Trophoblast cell (in vitro differentiated cells and primary cell): ENCODE data around the gene YBX2.

Experiments
- DNase-seq, 2 donors: peaks; one replicate each; pipeline ENCODE4 v3.0.0-alpha.2; 2016
- H2AFZ ChIP-seq: 2 replicates; pipeline ENCODE4 v1.6.1; 2013; ENCODE audit warnings: low read length, moderate library complexity, mild to moderate bottlenecking; ENCODE audit not compliant: insufficient read depth, poor library complexity
- H2AK5ac ChIP-seq: 2 replicates; pipeline ENCODE4 v1.6.1; 2013; ENCODE audit warnings: mild to moderate bottlenecking, low read length
- H2BK120ac ChIP-seq: 2 replicates; pipeline ENCODE4 v1.6.1; 2013; ENCODE audit warnings: low read length, mild to moderate bottlenecking, moderate library complexity; ENCODE audit not compliant: insufficient read depth, poor library complexity
- H2BK12ac ChIP-seq: 2 replicates; pipeline ENCODE4 v1.6.1; 2013; ENCODE audit warnings: mild to moderate bottlenecking, low read length, moderate library complexity
- H2BK5ac ChIP-seq: 2 replicates; pipeline ENCODE4 v1.6.1; 2013; ENCODE audit warnings: low read length, low read depth, moderate library complexity, mild to moderate bottlenecking; ENCODE audit not compliant: poor library complexity
- H3K14ac ChIP-seq: 2 replicates; pipeline ENCODE4 v1.6.1; 2013; ENCODE audit warnings: mild to moderate bottlenecking, low read length
- H3K18ac ChIP-seq: 2 replicates; pipeline ENCODE4 v1.6.1; 2013; ENCODE audit warnings: mild to moderate bottlenecking, low read length
- H3K23ac ChIP-seq: 2 replicates; pipeline ENCODE4 v1.6.1; 2013; ENCODE audit warnings: low read length
- H3K27ac ChIP-seq: 2 replicates; pipeline ENCODE4 v1.5.1; 2013; ENCODE audit warnings: low read depth, mild to moderate bottlenecking, inconsistent platforms, low read length, moderate library complexity
- H3K27me3 ChIP-seq: 2 replicates; pipeline ENCODE4 v1.6.1; 2013; ENCODE audit warnings: inconsistent platforms, mild to moderate bottlenecking, low read length, moderate library complexity; ENCODE audit not compliant: insufficient read depth
- H3K36me3 ChIP-seq, 2 experiments: 1 replicate in 1 of 2; 2 replicates in 1 of 2; pipeline ENCODE4 v1.6.1; 2013; ENCODE audit warnings: low read length in 2 of 2, mild to moderate bottlenecking in 2 of 2, moderate library complexity in 1 of 2; ENCODE audit not compliant: insufficient read depth in 2 of 2, control insufficient read depth in 1 of 2
- H3K4ac ChIP-seq: 2 replicates; pipeline ENCODE4 v1.6.1; 2013; ENCODE audit warnings: low read depth, mild to moderate bottlenecking, low read length, moderate library complexity
- H3K4me1 ChIP-seq, 2 experiments: 1 replicate in 1 of 2; 2 replicates in 1 of 2; pipeline ENCODE4 v1.6.1; 2013; ENCODE audit warnings: low read length in 2 of 2, mild to moderate bottlenecking in 2 of 2, moderate library complexity in 1 of 2; ENCODE audit not compliant: insufficient read depth in 2 of 2, control insufficient read depth in 1 of 2
- H3K4me2 ChIP-seq: 2 replicates; pipeline ENCODE4 v1.6.1; 2013; ENCODE audit warnings: inconsistent platforms, mild to moderate bottlenecking, low read length, moderate library complexity
- H3K4me3 ChIP-seq: 2 replicates; pipeline ENCODE4 v1.5.1; 2013; ENCODE audit warnings: mild to moderate bottlenecking, low read depth, low read length, inconsistent platforms
- H3K79me1 ChIP-seq: one replicate; pipeline ENCODE4 v1.6.1; 2013; ENCODE audit warnings: low read length
- H3K79me2 ChIP-seq: 2 replicates; pipeline ENCODE4 v1.6.1; 2013; ENCODE audit warnings: low read length, mild to moderate bottlenecking; ENCODE audit not compliant: control insufficient read depth, insufficient read depth, poor library complexity
- H3K9ac ChIP-seq: 2 replicates; pipeline ENCODE4 v1.6.1; 2013; ENCODE audit warnings: mild to moderate bottlenecking, low read length
- H3K9me3 ChIP-seq: 2 replicates; pipeline ENCODE4 v1.6.1; 2013; ENCODE audit warnings: low read depth, mild to moderate bottlenecking, control low read depth, inconsistent platforms, low read length; ENCODE audit not compliant: insufficient read depth
- H4K12ac ChIP-seq: 2 replicates; pipeline ENCODE4 v1.6.1; 2013; ENCODE audit warnings: low read depth, mild to moderate bottlenecking, low read length, moderate library complexity
- H4K8ac ChIP-seq: 2 replicates; pipeline ENCODE4 v1.6.1; 2013; ENCODE audit warnings: low read depth, mild to moderate bottlenecking, low read length, moderate library complexity
- H4K91ac ChIP-seq: one replicate; pipeline ENCODE4 v1.6.1; 2013; ENCODE audit warnings: low read depth, mild to moderate bottlenecking, low read length, moderate library complexity
- WGBS: extraction: QIAGEN DNeasy Blood & Tissue Kit; methylation state at CpG from one replicate; pipeline ENCODE4 v1.1.7; 2013; ENCODE audit warnings: missing lambda C conversion rate; ENCODE audit not compliant: insufficient read length, insufficient coverage; ENCODE audit errors: extremely low coverage; 5-methylcytosine and 5-hydroxymethylcytosine counted together

Gene YBX2

GRCh38 chr17:7261379-7262191 lies 32.9 kb downstream of the YBX2 start:
- Histone ChIP-seq H3K23ac (peak overlapping the region; percentile 14), H2AK5ac (peak overlapping the region; percentile 57)

GRCh38 chr17:7260651-7261378 lies 33.6 kb downstream of the YBX2 start:
- H2AK5ac ChIP-seq: peak overlapping the region; percentile 3
- peak overlapping the region; percentile 68 for H3K4me2 ChIP-seq
- H2BK12ac ChIP-seq: peak overlapping the region; percentile 37
- peak; percentile 86 for DNase-seq
- no peak overlapping the region for H3K23ac ChIP-seq
- H3K14ac ChIP-seq: peak overlapping the region; percentile 74
- H3K4me1 ChIP-seq: peaks cover 10 to 17% of the 10 kb centered on the region in 2 experiments
- WGBS: no CpG with 5 or more reads among the region's 54 CpGs
- H3K4me3 ChIP-seq: peak overlapping the region; percentile 87
- H3K9ac ChIP-seq: peak overlapping the region; percentile 79
- peak overlapping the region; percentile 72 for H4K12ac ChIP-seq
- H3K79me2 ChIP-seq: peaks cover 25% of the 10 kb centered on the region
- peak overlapping the region; percentile 66 for H2AFZ ChIP-seq
- peak overlapping the region; percentile 81 for H2BK120ac ChIP-seq
- peak overlapping the region; percentile 80 for H4K91ac ChIP-seq
- H3K18ac ChIP-seq: peak overlapping the region; percentile 68
- peaks cover 23 to 31% of the 10 kb centered on the region in 2 experiments for H3K36me3 ChIP-seq
- H3K79me1 ChIP-seq: peaks cover 28% of the 10 kb centered on the region
- peak overlapping the region; percentile 92 for H3K4ac ChIP-seq
- peak overlapping the region; percentile 61 for H4K8ac ChIP-seq
- H2BK5ac ChIP-seq: peak overlapping the region; percentile 80
- peaks cover 2% of the 10 kb centered on the region for H3K9me3 ChIP-seq
- no peaks in the 10 kb centered on the region for H3K27me3 ChIP-seq
- peak overlapping the region; percentile 81 for H3K27ac ChIP-seq

More at GRCh38 chr17:7261379-7262191, 32.9 kb downstream of the YBX2 start:
- DNase-seq: peak; percentile 65 to 70
- peak overlapping the region; percentile 47 for H2BK12ac ChIP-seq
- H2BK5ac ChIP-seq: peak overlapping the region; percentile 80
- peak overlapping the region; percentile 88 for H3K4ac ChIP-seq
- peak overlapping the region; percentile 74 for H3K14ac ChIP-seq
- H3K18ac ChIP-seq: peak overlapping the region; percentile 68
- H4K12ac ChIP-seq: peak overlapping the region; percentile 72
- peaks cover 2% of the 10 kb centered on the region for H3K9me3 ChIP-seq
- peak overlapping the region; percentile 66 for H2AFZ ChIP-seq
- H3K9ac ChIP-seq: peak overlapping the region; percentile 79
- peak overlapping the region; percentile 61 for H4K8ac ChIP-seq
- H3K4me3 ChIP-seq: peak overlapping the region; percentile 87
- peaks cover 18 to 25% of the 10 kb centered on the region in 2 experiments for H3K36me3 ChIP-seq
- peaks cover 28% of the 10 kb centered on the region for H3K79me1 ChIP-seq
- H3K4me1 ChIP-seq: peaks cover 10 to 17% of the 10 kb centered on the region in 2 experiments
- H3K79me2 ChIP-seq: peaks cover 25% of the 10 kb centered on the region
- no peaks in the 10 kb centered on the region for H3K27me3 ChIP-seq
- WGBS: no CpG with 5 or more reads among the region's 71 CpGs
- H4K91ac ChIP-seq: peak overlapping the region; percentile 80
- peak overlapping the region; percentile 81 for H3K27ac ChIP-seq
- H3K4me2 ChIP-seq: peak overlapping the region; percentile 68
- H2BK120ac ChIP-seq: peak overlapping the region; percentile 81

GRCh38 chr17:7260151-7260550 lies 34.3 kb downstream of the YBX2 start:
- Histone ChIP-seq H3K23ac (no peak overlapping the region), H4K12ac (no peak overlapping the region), H3K4me2 (peak overlapping the region; percentile 68), H3K9ac (no peak overlapping the region), H3K14ac (no peak overlapping the region), H3K18ac (no peak overlapping the region), H2BK5ac (no peak overlapping the region), H2AK5ac (peak overlapping the region; percentile 64), H3K79me1 (peaks cover 28% of the 10 kb centered on the region), H3K79me2 (peaks cover 25% of the 10 kb centered on the region), H3K27me3 (no peaks in the 10 kb centered on the region), H3K4me1 (peaks cover 10 to 17% of the 10 kb centered on the region in 2 experiments), H2BK120ac (no peak overlapping the region), H3K9me3 (peaks cover 2% of the 10 kb centered on the region), H4K91ac (peak overlapping the region; percentile 20), H3K27ac (no peak overlapping the region), H2BK12ac (peak overlapping the region; percentile 37), H3K4ac (peak overlapping the region; percentile 92), H3K36me3 (peaks cover 26 to 34% of the 10 kb centered on the region in 2 experiments), H2AFZ (no peak overlapping the region), H3K4me3 (no peak overlapping the region), H4K8ac (peak overlapping the region; percentile 65)
- no CpG with 5 or more reads among the region's 4 CpGs for WGBS
- DNase-seq: no peak

- H3K9ac ChIP-seq: no peak overlapping the region
- H3K4me2 ChIP-seq: no peak overlapping the region
- no peak overlapping the region for H3K4me3 ChIP-seq
- H2AK5ac ChIP-seq: no peak overlapping the region
- H3K27me3 ChIP-seq: no peaks in the 10 kb centered on the region
- H2BK5ac ChIP-seq: no peak overlapping the region
- no peak overlapping the region for H2BK12ac ChIP-seq
- peaks cover 25% of the 10 kb centered on the region for H3K79me2 ChIP-seq
- DNase-seq: no peak
- no peak overlapping the region for H3K4ac ChIP-seq
- no CpG with 5 or more reads among the region's 6 CpGs for WGBS
- H3K27ac ChIP-seq: no peak overlapping the region
- no peak overlapping the region for H4K8ac ChIP-seq
- H4K91ac ChIP-seq: no peak overlapping the region
- H3K18ac ChIP-seq: peak overlapping the region; percentile 29
- peaks cover 3% of the 10 kb centered on the region for H3K9me3 ChIP-seq
- H3K79me1 ChIP-seq: peaks cover 28% of the 10 kb centered on the region
- no peak overlapping the region for H2AFZ ChIP-seq
- peaks cover 28 to 38% of the 10 kb centered on the region in 2 experiments for H3K36me3 ChIP-seq
- H3K14ac ChIP-seq: no peak overlapping the region
- H2BK120ac ChIP-seq: no peak overlapping the region
- no peak overlapping the region for H3K23ac ChIP-seq
- H4K12ac ChIP-seq: no peak overlapping the region
- peaks cover 9 to 17% of the 10 kb centered on the region in 2 experiments for H3K4me1 ChIP-seq
These were observed 34.9 kb downstream of the YBX2 start for GRCh38 chr17:7259555-7259889.
